Measurements from ENCODE around the gene MED13.

DNA sequence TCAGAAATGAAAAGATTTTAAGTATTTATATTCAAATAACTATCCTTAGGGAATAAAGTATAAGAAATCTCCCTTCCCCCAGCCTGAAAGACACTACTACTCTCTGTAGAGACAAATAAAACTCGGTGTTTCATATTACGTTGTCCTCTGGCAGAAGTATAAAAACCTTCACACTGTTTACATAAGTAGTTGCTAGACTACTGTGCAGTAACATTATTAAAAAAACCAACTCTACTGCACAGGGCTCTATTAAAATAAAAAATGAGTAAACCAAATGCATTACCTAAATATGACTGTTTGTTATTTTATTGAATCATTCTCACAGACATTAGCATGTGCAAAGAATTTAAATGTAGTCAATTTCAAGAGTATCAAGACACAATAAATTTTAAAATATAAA is 67.4 kb downstream of the MED13 start:
- TF ChIP-seq, protein P1, sequence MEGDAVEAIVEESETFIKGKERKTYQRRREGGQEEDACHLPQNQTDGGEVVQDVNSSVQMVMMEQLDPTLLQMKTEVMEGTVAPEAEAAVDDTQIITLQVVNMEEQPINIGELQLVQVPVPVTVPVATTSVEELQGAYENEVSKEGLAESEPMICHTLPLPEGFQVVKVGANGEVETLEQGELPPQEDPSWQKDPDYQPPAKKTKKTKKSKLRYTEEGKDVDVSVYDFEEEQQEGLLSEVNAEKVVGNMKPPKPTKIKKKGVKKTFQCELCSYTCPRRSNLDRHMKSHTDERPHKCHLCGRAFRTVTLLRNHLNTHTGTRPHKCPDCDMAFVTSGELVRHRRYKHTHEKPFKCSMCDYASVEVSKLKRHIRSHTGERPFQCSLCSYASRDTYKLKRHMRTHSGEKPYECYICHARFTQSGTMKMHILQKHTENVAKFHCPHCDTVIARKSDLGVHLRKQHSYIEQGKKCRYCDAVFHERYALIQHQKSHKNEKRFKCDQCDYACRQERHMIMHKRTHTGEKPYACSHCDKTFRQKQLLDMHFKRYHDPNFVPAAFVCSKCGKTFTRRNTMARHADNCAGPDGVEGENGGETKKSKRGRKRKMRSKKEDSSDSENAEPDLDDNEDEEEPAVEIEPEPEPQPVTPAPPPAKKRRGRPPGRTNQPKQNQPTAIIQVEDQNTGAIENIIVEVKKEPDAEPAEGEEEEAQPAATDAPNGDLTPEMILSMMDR (IDR thresholded peaks at IDR 0.05 in 2 of 3, conservative IDR thresholded peaks at IDR 0.05 in 1 of 3; ENCODE audit: borderline replicate concordance in 1 of 3, insufficient read depth in 1 of 3, low read depth in 2 of 3, low read length in 2 of 3), result no peak
- TF ChIP-seq EZH2 (IDR thresholded peaks at IDR 0.05), result no peak
- no peak for TF ChIP-seq JUND (IDR thresholded peaks at IDR 0.05)
- TF ChIP-seq, protein P2, sequence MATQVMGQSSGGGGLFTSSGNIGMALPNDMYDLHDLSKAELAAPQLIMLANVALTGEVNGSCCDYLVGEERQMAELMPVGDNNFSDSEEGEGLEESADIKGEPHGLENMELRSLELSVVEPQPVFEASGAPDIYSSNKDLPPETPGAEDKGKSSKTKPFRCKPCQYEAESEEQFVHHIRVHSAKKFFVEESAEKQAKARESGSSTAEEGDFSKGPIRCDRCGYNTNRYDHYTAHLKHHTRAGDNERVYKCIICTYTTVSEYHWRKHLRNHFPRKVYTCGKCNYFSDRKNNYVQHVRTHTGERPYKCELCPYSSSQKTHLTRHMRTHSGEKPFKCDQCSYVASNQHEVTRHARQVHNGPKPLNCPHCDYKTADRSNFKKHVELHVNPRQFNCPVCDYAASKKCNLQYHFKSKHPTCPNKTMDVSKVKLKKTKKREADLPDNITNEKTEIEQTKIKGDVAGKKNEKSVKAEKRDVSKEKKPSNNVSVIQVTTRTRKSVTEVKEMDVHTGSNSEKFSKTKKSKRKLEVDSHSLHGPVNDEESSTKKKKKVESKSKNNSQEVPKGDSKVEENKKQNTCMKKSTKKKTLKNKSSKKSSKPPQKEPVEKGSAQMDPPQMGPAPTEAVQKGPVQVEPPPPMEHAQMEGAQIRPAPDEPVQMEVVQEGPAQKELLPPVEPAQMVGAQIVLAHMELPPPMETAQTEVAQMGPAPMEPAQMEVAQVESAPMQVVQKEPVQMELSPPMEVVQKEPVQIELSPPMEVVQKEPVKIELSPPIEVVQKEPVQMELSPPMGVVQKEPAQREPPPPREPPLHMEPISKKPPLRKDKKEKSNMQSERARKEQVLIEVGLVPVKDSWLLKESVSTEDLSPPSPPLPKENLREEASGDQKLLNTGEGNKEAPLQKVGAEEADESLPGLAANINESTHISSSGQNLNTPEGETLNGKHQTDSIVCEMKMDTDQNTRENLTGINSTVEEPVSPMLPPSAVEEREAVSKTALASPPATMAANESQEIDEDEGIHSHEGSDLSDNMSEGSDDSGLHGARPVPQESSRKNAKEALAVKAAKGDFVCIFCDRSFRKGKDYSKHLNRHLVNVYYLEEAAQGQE (IDR thresholded peaks at IDR 0.05; ENCODE audit: low read depth), result no peak

Measured in HCT116 (cell line).